ENCODE data around the gene TECPR1.

TECPR1 gene

DNA sequence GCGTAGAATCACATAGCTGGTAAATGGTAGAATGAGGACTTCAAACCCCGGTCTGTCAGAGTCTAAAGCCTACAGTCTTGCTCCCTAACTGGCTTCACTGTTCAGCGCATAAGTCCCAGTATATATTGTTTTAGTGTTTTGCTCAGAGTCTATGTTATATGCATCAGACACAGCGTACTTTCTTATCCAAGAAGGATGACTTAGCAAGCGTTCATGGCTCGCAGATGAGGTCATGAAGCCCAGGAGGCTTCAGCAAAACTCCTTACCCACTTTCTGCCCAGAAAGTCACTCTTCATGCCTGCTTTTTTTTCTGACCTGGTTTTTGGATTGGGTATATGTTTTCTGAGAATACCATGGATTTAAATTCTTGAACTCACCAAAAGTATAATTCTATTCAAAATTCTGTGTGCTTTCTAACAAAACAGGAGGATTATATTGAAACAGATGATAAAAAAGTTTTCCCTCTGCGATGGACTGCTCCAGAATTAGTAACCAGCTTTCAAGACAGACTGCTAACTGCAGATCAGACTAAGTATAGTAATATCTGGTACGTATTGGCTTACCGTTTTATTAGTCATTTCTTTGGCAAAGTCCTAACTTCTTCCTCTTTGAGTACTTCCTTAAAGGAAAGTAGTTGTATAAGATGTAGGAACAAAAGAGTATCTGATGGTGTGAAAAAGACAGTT, 65.4 kb downstream of the TECPR1 start:
- DNase-seq, result no peak

DNA sequence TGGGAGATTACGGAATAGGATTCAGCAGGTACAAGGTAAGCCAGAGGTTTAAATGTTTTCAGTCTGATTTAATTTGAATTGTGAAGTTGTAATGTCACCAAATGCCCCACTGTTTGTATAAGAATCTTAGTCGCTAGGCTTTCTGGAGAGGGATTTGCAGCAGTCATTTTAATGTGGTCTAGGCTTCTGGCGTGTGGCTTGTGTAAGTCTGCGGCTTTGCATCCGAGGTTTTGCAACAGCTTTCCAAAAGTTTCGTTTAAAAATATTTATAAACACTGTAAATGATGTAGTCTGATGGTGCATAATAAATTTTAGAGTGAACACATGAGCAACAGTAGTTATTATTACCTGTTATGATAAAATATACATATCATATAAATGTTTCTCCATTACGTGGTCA, 66.9 kb downstream of the TECPR1 start:
- no peak for DNase-seq

DNA sequence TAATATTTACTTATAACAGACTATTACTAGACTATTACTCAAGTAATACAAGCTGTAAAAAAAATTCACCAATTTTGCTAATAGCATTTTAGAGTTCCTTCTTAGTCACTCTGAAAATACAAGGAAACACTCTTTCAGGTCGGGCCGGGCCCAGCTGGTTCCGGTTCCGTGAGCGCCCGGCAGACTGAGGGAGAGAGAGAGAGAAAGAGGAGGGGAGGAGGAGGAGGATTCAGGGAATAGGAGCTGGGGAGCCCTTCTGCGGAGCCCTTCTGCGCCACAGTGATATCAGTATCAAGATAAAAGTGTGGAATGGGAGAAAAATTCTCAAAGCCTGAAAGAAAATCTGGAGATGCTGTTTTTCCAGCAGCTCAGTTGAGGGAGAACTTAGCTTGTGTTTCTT, 71.3 kb downstream of the TECPR1 start:
- DNase-seq, result no peak

DNA sequence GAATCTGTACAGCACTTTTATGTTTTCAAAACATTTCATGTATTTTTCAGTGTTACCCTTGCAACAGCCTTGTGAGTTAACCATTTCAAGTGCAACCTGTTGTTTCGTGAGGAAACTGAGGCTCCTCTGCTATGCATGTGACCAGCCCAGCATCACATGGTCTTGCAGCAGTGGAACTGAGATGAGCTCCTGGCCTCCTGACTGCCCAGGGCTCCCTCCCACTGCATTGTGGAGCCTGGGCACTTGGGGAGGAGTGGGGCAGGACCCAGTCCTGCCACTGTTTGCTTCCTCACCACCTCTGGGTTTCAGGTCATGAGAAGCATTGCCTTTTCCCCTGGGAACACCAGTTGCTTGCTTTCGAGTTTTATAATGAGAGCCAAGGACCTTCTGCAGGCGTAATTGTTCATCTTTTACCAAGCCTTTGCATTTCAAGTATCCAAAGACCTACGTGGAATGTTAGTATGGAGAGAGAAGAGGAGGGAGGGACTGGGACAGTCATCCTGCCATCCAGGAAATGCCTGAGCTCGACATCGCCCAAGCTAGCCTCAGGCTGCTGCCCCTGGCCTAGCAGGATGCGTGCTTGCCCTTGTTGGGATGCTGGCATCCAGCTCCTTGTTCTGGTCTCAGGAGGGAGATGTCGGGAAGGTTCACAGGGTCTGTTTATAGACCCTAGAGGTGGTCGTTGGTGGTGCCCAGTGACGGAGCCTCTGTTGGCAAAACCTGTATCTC, 73.1 kb downstream of the TECPR1 start:
- DNase-seq, result no peak

DNA sequence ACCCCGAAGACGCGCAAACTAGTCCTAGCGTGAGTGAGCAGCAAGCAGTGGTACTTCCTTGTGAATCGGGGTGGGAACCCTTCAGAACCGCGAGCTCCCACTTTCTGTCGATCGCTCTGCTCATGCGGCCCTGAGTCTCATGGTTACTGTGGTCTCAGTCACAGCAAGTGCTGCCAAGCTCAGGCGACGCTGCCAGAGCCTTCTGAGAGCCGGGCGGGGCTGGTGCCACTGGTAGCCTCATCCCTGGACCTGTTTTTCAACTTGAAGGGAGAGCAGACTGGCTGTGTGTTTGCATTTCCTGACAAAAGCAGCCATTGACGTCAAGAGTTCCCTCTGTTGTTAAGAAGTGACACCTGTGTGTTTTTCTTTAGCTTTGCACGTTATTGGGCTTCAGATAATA, 73.7 kb downstream of the TECPR1 start:
- peak; percentile 89 for DNase-seq

DNA sequence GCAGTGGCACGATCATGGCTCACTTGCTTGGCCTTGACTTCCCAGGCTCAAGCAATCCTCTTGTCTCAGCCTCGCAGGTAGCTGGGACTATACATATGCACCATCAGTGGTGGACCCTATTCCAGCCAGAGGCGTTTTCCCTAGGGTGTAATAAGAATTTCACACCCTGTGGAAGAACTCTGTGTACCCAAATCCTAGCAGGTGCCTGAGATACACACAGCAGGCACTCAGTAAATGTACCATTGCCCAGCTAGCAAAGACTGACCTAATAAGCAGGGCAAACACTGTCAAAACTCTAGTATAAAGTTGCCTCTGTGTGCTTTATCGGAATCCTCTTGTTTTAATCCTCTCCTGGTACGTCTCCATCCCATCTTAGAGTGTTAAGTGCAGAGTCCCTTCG, 74.5 kb downstream of the TECPR1 start:
- DNase-seq, result no peak

DNA sequence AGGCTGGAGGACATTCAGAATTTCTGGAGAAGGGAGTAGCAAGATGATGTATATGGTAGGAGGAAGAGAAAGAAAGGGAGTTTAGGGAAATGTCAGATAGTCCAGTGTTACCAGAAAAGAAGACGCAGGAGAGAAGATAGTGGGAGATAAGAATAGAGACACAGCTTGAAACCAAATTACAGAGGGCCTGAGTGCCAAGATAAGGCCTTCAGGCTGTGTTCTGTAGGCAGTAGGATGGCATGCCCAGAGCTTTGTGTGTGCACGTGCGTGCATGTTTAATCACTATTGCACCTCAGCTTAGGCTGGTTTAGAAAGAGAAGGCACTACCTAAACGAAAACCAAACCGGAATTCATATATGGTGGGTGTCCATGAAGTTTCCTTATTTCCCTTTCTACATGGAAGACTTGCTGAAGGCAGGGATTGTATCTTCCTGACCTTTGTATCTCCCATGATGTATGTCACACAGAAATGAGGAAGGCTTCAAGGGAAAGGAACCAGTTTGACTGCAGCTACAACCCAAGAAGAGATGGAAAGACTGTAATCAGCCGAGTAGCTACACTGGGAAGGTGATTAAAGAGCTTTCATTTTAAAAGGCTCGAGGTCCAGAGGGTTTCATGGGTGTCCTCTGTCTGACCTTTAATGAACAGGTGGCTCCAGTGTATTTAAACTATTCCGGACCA, 76.6 kb downstream of the TECPR1 start:
- DNase-seq, result no peak

DNA sequence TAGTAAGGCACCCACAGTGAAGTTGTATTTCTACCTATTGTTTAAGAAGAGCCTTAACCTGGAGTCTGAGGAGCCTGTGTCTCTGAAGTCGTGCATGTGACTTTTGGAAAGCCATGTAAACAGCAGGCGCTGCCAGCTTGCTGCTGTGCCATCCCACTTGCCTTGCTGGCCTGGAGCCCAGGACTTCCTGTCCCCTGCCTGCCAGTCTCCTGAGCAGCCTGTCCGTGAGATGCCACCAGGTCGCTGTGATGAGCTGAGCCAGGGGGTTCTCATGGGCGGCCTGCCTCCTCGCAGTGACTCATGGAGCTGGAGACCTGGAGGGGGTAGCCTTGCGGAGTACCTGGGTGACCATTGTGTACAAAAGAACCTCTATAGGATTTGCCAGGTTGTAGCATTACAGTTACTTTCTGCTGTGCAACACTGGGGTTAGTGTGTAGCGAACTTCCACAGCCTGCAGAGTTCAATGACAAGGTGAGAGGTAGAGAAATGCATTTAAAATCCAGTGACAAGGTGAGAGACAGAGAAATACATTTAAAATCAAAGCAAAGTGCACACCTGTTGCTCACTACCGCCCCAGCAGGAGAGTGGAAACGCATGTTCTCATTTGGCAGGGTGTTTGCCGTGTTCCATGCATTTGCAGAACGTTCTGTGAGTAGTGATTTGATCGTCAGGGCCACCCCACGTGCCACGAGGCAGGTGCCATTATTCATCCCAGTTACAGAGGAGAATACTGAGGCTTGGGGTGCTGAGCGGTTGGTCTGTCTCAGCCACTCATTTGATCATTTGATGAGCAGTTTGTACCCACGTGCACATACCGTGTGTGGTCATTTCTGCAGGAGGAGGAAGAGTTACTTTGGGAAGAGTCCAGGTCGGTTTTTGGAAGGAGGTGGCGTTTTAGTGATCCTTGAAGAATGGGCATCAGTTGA, 77.4 kb downstream of the TECPR1 start:
- DNase-seq, result peak; percentile 31

DNA sequence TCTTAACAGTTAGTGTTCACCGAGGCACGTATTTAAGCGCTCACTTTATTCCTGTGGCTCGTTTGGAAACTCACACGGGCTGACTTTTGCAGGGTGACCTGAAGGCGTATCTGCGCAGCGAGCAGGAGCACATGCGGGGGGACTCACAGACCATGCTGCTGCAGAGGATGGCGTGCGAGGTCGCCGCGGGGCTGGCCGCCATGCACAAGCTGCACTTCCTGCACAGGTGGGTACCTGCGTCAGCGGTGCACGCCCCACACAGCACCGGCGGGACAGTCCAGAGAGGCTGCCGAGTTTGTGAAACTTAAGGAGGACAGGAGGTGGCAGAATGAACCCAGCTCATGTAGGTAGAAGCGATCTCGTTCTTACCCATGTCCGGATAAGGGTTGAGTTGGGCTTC, 80.6 kb downstream of the TECPR1 start:
- DNase-seq, result no peak

DNA sequence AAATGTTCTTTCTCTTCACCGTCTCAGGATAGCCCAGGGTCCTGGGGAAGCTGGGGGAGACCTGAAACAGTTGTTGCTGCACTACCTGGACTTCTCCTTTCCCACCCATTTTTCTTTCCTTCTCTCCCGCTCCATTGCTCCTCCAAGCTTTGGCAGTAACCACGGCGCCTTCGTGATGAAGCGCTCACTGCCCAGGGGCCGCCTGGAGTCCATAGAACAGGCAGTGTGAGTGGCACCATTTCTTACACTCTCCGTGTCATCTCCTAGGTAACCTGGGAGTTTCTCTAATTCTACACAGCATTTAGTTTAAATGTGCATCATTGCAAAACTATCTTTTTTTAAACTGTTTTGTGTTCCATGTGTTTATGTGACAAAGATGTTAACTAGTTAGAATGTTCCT, 81.1 kb downstream of the TECPR1 start:
- DNase-seq, result peak; percentile 15

DNA sequence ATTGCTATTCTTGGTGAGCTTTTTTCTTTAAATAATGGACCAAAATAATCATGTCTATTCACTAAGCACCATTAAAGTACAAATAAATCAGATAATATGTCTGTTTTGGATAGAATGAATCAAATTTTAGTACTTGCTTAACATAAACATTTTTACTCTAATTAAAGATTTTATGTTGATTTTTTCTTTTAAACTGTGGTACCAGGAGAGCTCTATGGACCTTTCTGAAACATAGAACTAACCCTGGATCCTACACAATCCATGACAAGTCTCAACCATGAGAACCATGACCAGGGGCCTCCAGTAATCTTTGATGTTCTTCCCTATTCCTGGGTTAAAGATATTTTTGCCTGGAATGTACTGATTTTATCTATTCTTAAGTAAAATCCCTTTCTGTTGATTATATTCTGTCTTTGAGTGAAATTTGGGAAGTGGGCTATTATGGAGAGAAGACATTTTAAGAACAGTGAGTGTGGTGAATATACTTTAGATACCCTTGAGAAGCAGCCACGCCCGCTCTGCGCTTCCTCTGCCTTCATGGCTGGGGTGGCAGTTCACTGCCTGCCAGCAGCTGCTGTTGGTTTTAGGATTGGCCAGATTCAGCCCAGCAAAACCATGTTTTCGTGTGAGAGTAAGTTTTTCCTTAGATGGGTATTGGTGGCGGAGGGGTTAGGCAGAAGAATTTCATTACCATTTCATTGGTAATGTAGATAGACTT, 83.0 kb downstream of the TECPR1 start:
- no peak for DNase-seq

DNA sequence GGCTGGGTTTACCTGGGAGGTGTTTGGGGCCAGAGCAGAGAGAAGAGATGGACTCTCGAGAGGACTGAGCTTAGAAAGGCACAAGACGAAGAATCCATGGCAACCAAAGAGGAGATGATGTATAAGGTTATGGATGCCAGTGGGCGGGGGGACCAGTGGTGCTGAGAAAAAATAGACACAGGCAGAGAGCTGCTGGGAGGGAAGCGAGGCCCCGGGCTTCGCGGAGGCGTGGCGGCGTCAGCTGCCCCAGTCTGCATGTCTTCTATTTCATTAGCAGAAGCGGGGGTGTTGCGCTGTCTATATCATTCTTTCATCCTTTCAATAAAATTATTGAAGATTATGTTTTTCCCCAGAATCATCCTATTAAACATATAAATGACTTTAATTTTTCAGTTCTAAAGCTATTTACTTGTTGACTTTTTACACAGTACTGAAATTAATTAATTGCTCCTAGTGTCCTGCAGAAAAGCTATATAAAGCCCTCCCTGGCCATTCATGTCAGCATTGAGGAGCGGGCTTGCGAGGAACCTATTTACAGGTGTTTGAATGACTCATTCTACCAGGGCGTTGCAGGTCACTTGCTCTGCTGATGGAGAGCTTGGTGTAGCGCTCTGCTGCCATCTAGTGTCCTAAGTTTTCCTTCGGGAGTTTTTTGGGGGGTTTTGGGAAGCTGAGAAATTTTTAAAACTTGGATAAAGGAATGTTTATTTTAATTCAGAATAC, 83.7 kb downstream of the TECPR1 start:
- DNase-seq, result peak; percentile 57

DNA sequence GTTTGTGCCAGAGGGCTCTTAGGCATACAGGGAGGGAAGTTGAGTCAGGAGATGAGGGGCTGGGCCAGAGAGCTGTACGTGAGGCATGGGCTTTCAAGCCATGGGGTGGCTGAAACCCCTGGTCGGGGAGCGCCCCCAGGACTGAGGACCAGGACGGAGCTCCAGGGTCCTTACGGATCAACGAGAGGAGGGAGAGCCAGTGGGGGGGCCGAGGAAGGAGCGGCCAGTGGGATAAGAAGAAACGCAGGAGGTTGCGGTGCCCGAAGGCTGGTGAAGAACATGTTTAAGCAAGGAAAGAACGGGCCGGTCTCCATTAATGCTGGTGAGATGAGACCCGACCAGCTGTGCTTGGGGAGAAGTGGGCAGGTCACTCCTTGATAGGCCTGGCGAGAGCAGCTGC, 84.4 kb downstream of the TECPR1 start:
- no peak for DNase-seq

DNA sequence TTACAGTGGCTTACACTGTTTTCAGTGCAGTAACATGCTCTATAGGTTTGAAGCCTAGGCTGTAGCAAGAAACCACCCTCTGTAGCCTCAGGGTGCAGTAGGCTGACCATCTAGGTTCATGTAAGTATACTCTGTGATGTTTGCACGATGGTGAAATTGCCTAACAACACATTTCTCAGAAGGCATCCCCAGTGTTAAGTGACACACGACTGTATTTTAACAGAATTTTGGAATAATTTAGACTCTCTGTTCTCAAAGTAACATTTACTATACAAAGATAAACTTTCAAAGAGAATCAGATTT, 85.4 kb downstream of the TECPR1 start:
- no peak for DNase-seq

DNA sequence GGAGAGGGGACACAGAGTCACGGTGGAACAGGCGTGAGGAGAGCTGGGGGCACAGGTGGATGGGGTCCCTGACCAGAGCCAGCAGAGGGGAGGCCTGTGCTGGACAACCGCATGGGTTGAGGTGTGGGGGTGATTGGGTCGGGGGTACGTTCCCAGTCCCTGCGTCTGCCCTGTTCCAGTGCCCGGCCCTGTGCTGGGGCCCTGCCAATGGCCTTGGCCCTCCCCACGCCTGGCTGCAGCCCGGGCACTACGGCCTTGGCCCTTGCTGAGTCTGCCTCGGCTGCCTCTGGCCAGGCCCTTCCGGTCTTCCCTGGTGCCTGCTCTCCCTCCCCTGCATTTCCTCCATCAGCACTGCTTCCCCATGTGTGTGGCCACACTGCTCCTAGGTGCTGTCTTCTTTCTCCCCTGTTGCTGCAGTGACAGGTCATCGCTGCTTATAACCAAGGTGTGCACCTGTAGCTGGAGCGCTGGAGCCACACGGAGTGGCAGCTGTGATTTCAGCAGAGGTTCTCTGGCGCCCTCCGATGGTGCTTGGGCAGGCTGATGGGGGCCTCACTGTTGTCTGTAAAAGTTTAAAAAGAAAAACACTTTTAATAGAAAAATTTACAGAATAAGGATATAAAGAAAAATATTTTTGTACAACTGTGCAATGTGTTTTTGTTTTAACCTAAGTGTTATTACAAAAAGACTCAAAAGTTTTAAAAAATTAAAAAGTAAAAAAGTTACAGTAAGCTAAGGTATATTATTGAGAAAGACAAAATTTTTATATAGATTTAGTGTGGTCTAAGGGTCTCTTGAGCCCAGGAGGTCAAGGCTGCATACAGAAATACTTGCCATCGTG, 86.0 kb downstream of the TECPR1 start:
- DNase-seq, result peak; percentile 29

All from midbrain (tissue), 1 donor.